Mononuclear cell (primary cell): Measurements from ENCODE around the gene KIF26B. TPM values are rescaled to one million over a fixed set of nuclear protein-coding genes. Genes with fewer than 3 reads are reported as not detected.
A peak's percentile ranks its signal among the peaks of the same experiment; 100 is the strongest.

ENCODE experiments used
- H3K27me3 ChIP-seq: 2 replicates; pipeline ENCODE4 v1.6.0; 2011; ENCODE audit warnings: low read length, control low read depth; ENCODE audit not compliant: insufficient read depth
- H3K4me1 ChIP-seq: 2 replicates; pipeline ENCODE4 v1.5.1; 2011; ENCODE audit warnings: mild to moderate bottlenecking, low read length, control low read depth; ENCODE audit not compliant: insufficient read depth
- H3K4me3 ChIP-seq: 2 replicates; pipeline ENCODE4 v1.5.1; 2011; ENCODE audit warnings: mild to moderate bottlenecking, low read length, moderate library complexity
- H3K9me3 ChIP-seq: 2 replicates; pipeline ENCODE4 v1.5.1; 2011; ENCODE audit warnings: low read depth, mild to moderate bottlenecking, control low read depth, low read length
- total RNA-seq: library from RNA; depleted of rRNA; stranded (reverse); fragments of >200 nt; gene quantifications from one replicate; pipeline ENCODE4 v1.2.3, GENCODE V29; 2012

Gene KIF26B
- 0.31 TPM for total RNA-seq

DNA sequence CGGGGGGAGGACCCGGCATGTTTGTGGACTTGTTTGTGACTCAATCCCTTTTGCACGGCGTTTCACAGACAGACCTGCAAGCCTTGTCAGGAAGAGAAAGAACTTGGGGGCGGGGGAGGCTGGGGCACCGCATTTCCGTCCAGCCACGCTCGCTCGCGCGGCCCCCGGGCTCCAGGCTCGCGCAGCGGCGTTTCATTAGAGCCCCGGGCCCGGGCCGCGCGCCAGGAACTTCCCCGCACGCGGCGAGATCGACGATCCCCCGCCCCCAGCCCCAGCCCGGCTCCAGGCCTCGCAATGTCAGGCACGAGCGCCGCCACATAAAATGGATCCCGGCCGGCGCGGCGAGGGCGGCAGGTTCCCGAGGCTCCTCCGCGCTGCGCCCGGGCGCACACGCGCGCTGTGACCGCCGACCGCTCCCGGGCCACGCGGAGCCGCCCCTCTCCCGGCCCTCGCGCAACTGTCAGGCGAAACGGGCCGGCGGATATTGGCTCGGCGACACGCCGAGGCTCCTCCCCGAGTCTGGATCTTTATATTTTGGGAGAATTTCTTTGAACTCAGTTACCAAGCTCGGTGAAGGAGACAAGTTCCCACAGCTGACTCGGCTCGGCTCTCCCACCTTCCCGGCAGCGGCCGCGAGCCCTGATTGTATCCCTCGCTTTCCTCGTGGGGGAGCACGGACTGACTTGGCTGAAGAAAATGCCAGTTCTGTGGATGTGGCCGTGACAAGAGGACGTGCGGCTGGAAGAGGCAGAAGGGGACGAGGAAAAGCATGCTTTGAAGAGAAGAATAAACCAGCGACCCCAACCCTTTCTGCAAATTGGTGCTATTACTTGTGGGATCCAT is at the start of gene KIF26B:
Gene KIF26B (plus strand): TSS at position 557 of the 843 bp plus-strand sequence. CDS start 440 bp downstream, outside the sequence.
- Histone ChIP-seq H3K4me3 (peak within 1 kb of the TSS; percentile 22), H3K4me1 (peaks cover 43% of the 10 kb centered on the region)

DNA sequence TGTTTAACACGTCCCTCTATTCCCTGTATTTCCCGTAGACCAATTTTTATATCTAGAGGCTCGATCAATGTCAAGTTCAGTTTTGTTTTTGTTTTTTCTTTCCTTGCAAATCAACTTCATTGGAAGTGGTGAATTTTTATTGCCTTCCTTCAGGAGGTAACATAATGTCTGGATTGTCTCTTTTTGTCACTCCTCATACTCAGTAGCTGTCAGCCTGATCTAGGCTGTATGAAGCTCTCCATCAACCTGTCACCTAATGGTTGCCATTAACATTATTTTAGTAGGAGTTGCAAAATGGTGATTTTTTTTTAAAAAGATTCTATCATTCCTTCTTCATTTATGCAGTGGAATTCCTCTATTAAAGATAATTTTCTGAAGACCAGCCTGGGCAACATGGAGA is 49.7 kb upstream of the KIF26B start:
- Histone ChIP-seq H3K4me3 (no peak overlapping the region), H3K27me3 (no peaks in the 10 kb centered on the region), H3K9me3 (no peaks in the 10 kb centered on the region), H3K4me1 (peaks cover 5% of the 10 kb centered on the region)

More for the DNA sequence above, at the start of gene KIF26B:
- Histone ChIP-seq H3K9me3 (no peaks in the 10 kb centered on the region), H3K27me3 (peaks cover 86% of the 10 kb centered on the region)

DNA sequence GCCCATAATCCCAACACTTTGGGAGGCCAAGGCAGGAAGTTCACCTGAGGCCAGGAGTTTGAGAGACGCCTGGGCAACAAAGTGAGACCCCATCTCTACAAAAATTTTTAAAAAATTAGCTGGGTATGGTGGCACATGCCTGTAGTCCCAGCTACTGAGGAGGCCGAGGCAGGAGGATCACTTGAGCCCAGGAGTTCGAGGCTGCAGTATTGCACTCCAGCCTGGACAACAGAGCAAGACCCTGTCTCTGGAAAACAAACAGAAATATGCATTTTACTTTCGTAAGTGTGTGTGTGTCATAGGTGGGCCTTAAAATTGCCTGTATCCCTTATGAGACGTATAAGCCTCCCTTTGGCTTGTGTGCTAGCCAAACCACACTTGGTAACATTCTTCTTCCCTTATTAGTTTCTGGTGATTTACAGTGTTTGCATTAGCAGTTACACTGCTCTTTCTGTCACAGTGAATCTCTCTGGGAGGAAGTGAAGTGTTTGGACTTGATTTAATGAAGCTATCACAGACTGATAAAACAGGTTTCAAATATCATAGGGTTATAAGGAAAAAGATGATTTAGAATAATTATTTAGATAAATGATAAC is 48.9 kb upstream of the KIF26B start:
- Histone ChIP-seq H3K27me3 (no peaks in the 10 kb centered on the region), H3K4me3 (no peak overlapping the region), H3K4me1 (peaks cover 7% of the 10 kb centered on the region), H3K9me3 (no peaks in the 10 kb centered on the region)

DNA sequence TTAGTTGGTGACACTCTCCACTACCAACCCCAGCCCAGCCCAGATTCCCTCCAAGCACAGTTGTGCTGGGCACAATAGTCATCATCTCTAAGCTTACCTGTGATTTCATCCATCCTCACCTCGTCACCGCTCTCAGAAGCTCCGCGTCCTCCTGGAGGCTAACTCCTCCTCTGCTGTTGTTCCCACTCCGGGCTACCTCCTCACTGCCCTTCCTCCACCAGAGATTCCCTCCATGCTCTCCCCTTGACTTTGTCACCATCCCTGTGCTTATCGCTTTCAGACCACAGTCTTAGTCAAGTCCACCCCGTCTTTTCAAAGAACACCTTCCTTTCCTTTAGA is 47.0 kb upstream of the KIF26B start:
- Histone ChIP-seq H3K9me3 (no peaks in the 10 kb centered on the region), H3K4me1 (peaks cover 7% of the 10 kb centered on the region), H3K4me3 (no peak overlapping the region), H3K27me3 (no peaks in the 10 kb centered on the region)

DNA sequence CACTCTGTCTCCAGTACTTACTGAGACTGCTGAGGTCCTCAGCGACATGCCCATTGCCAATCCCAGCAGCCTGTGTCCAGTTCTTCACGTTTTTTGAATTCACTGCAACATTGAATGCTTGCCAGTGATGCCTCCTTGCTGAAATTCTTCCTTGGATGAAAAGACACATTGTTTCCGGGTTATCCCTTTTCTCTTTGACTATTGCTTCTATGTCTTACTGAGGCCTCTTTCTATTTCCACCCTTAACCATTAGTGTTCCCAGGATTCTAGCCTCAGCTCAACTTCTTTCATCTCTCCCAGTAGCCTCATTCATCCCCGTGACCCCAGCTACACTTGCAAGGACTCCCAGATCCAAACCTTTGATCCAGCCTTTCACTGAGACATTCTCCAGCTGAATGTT is 46.5 kb upstream of the KIF26B start:
- Histone ChIP-seq H3K27me3 (no peaks in the 10 kb centered on the region), H3K4me3 (no peak overlapping the region), H3K4me1 (peaks cover 7% of the 10 kb centered on the region), H3K9me3 (no peaks in the 10 kb centered on the region)

DNA sequence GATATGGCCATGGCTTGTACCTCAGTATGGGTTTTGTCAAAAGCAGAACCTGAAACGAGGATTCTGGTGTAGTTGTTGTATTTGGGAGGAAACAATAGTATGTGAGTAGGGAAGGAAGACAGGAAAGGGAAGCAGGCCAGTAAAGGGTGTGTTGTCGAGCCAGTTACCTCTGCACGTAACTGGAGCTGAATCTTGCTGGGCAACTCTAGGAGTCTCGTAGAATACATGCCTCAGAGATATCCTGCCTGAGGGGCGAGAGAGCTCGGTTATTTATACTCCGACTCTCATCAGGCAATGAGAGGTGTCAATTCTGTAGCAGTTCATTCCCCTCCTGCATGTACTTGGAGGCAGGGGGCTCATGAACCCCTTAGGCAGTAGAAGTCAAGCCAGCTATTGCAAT is 45.9 kb upstream of the KIF26B start:
- Histone ChIP-seq H3K4me3 (no peak overlapping the region), H3K4me1 (peaks cover 7% of the 10 kb centered on the region), H3K27me3 (no peaks in the 10 kb centered on the region), H3K9me3 (no peaks in the 10 kb centered on the region)

DNA sequence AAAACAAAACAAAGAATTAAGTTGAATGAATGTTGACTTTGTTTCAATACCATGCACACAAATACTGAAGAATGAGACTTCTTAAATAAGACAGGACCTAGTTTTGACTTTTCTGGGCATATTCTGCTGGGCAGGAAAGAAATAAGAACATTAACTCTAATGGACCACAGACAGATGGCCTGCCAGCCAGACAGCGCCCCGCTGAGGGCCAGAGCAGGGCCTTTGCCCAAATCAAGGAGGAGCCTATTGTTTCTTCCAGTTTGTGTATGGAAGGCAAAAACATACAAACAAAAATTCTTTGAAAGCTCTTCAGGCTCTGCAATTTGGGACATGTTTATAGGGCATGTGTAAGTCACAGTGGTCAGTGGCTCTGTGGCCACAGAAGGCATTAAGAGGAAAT is 44.4 kb upstream of the KIF26B start:
- Histone ChIP-seq H3K27me3 (no peaks in the 10 kb centered on the region), H3K4me1 (peaks cover 7% of the 10 kb centered on the region), H3K9me3 (no peaks in the 10 kb centered on the region), H3K4me3 (no peak overlapping the region)

DNA sequence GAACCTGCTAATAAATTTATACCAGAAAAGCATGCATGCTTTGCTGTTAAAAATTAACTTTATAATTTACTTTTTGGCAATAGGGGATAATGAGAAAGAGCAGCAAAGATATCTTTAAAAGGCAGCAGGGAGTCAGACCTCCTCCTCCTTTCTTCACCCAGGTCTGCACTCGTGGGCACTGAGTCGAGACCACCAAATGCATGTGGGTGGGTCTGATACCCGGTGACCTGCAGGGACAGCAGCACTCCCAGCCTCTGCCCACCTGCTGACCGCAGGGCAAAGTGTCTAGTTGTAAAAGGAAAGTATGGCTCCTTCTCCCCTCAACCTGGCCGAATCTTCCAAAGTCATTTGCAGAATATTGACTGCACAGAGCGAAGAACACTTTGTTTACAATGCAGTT is 43.7 kb upstream of the KIF26B start:
- H3K9me3 ChIP-seq: no peaks in the 10 kb centered on the region
- H3K4me1 ChIP-seq: peaks cover 7% of the 10 kb centered on the region
- H3K4me3 ChIP-seq: no peak overlapping the region
- H3K27me3 ChIP-seq: no peaks in the 10 kb centered on the region

DNA sequence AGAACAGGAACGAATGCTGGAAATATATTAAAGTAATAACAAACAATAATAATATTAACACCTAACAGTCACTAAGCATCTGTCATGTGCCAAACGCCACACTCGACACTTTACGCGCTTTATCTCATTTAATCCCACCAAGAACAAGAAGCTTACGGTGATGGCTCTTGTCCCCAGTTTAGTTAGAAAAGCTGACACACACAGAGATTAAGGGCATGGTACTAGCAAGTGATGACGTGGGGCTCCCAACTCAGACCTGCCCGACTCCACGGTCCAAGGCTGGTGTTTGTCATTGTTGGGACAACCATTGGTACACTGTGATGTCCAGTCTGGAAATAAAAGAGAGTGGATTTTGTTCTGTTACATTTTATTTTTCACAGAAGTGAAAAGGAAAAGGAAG is 41.1 kb upstream of the KIF26B start:
- no peaks in the 10 kb centered on the region for H3K9me3 ChIP-seq
- no peaks in the 10 kb centered on the region for H3K27me3 ChIP-seq
- H3K4me1 ChIP-seq: peaks cover 7% of the 10 kb centered on the region
- H3K4me3 ChIP-seq: no peak overlapping the region

DNA sequence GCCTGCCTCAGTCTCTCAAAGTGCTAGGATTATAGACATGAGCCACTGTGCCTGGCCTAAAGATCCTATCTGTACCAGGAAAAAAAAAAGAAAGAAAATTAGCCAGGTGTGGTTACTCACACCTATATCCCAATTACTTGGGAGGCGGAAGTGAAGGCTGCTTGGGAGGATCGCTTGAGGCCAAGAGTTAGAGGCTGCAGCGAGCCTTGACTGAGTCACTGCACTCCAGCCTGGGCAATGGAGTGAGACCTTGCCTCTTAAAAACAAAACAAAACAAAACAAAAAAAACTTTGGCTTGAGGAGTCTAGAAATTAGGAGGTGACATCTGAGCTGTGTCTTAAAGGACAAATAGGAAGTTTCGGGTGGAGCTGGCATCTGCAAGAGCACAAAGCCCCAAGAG is 38.7 kb upstream of the KIF26B start:
- Histone ChIP-seq H3K4me3 (no peak overlapping the region), H3K9me3 (no peaks in the 10 kb centered on the region), H3K27me3 (no peaks in the 10 kb centered on the region), H3K4me1 (no peaks in the 10 kb centered on the region)

DNA sequence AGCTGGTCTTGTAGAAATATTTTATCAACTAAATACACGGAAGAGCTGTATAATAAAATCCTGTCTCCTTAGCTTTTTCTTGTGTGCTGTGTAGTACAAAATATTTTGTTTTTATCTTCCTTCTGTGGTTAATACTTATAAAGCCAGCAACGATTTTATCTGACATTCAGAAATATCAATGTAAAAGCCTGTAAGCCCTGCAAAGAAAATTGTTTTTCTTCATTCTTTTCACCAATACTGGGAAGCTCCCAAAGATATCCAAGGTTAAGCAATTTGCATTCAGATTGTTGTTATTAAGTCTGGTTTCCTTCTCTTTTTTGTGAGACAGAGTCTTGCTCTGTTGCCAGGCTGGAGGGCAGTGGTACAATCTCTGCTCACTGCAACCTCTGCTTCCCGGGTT is 38.0 kb upstream of the KIF26B start:
- Histone ChIP-seq H3K4me3 (no peak overlapping the region), H3K9me3 (no peaks in the 10 kb centered on the region), H3K4me1 (no peaks in the 10 kb centered on the region), H3K27me3 (no peaks in the 10 kb centered on the region)

DNA sequence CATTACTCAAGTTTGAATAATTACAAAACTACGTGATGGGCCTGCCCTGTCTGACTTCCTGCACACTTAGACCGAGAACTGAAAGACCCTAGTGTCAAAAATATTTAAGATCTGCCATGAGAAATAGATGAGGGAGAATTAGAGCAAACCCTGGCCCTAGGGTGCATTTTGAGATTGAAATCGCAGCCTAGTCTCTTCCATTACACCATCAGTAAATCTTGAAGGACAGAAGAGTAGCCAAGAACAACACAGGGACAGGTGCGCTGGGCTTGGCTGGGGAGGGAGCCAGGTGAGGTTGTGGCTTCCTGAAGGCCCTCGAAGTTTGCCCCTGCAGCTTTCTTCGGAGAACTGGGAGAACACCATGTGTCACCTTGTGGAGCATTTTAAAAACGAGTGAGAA is 36.7 kb upstream of the KIF26B start:
- Histone ChIP-seq H3K9me3 (no peaks in the 10 kb centered on the region), H3K4me1 (no peaks in the 10 kb centered on the region), H3K27me3 (no peaks in the 10 kb centered on the region), H3K4me3 (no peak overlapping the region)

DNA sequence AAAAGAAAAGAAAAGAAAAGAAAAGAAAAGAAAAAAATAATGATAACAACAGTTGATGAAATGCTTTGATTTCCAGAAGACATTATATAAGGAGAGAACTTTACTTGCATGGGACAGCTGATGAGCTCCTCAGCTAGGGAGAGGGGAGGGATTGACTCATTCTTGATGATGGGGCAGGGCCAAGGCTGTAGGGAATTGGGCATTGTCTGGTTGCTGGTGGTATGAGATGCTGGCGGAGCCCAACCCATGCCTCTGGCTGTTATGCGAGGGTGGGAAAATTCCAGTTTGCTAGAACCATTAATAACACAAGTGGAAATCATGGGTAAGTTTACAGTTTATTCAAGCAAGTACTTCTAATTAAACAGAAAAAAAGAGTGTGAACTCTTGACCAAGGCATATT is 36.0 kb upstream of the KIF26B start:
- Histone ChIP-seq H3K9me3 (no peaks in the 10 kb centered on the region), H3K4me3 (no peak overlapping the region), H3K4me1 (no peaks in the 10 kb centered on the region), H3K27me3 (no peaks in the 10 kb centered on the region)

DNA sequence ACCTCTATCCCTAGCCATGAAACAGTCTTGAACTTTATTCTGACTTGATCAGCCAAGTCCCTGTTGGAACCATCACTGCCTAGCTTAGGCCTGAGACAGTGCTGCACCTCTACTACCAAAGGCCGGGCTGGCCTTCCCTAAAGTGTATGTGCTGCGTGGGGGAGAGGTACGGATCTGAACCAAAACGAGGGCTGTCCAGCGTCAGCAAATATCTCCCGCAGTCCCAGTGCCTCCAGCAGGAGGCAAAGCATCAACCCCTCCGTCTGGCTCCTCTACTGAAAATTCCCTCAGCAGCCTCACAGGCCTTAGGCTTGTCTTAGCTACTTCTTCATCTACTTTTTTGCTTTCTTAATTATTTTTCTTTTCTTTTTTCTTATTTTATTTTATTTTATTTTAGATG is 33.3 kb upstream of the KIF26B start:
- Histone ChIP-seq H3K4me1 (no peaks in the 10 kb centered on the region), H3K4me3 (no peak overlapping the region), H3K9me3 (no peaks in the 10 kb centered on the region), H3K27me3 (no peaks in the 10 kb centered on the region)

DNA sequence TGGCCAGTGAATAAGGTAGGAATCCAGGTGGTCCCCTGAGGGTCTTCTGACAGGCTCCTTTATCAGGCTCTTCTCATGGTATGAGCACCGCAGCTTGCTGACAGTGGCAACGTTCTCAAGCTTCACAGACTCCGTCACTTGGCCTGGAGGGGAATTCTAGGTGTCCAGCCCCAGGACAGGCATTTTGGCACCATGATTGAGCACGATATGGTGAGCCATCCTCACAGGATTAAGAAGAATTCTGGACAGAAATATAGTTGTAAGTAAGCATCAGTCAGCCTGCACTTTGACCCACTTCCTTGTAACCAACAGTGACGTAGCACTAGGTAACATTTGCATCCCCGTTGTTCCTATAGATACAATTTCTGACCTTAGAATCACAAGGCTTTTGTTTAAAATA is 30.5 kb upstream of the KIF26B start:
- H3K4me1 ChIP-seq: no peaks in the 10 kb centered on the region
- H3K4me3 ChIP-seq: no peak overlapping the region
- H3K9me3 ChIP-seq: no peaks in the 10 kb centered on the region
- H3K27me3 ChIP-seq: no peaks in the 10 kb centered on the region

DNA sequence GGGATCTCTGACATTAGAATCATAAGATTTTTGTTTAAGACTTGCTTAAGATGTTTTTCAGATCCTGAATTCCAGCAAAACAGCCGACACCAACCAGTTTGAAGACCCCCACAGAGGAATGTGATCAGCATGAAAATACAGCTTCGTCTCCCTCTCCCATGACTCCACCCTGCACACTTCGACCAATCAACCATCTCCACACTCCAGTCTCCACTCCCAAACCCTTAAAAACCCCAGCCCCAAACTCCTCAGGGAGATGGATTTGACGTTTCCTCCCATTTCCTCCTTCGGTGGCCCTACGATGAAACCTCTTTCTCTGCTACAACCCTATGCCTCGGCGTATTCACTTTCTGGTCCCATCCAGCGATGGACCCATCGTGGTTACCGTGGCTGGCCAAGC is 30.1 kb upstream of the KIF26B start:
- H3K4me3 ChIP-seq: no peak overlapping the region
- no peaks in the 10 kb centered on the region for H3K9me3 ChIP-seq
- no peaks in the 10 kb centered on the region for H3K4me1 ChIP-seq
- H3K27me3 ChIP-seq: no peaks in the 10 kb centered on the region
